ENCODE data around the gene FOXO1.

GRCh38 chr13:40581277-40581579, 85.2 kb downstream of the FOXO1 start:
- no peak for TF ChIP-seq CTCF (IDR thresholded peaks at IDR 0.05 in 4 of 5, conservative IDR thresholded peaks at IDR 0.05 in 1 of 5)
- TF ChIP-seq POLR2A (IDR thresholded peaks at IDR 0.05), result no peak

Data from gastrocnemius medialis (tissue), 4 donors.